HG03159 (cell line): ENCODE results near the gene DBNDD1.

Source experiments
- ATAC-seq: cut with Tn5 transposase; IDR thresholded peaks from one replicate; pipeline ENCODE4 v1.9.1; 2021; ENCODE audit warnings: mild to moderate bottlenecking, moderate library complexity; ENCODE audit not compliant: unreplicated experiment

Gene DBNDD1

GRCh38 chr16:89965447-89966225 lies 53.6 kb downstream of the DBNDD1 start:
- no peak for ATAC-seq

DNA sequence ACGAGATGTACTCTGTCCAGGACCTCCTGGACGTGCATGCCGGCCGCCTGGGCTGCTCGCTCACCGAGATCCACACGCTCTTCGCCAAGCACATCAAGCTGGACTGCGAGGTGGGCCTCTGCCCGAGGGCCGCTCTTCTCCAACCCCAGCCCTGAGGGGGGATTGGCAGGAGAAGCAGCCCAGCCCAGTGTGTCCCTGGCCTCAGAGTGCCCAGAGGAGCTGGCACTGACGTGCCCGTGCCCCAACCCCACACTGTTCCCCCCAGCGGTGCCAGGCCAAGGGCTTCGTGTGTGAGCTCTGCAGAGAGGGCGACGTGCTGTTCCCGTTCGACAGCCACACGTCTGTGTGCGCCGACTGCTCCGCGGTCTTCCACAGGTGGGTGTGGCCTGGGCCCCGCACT lies 55.1 kb downstream of the DBNDD1 start:
- ATAC-seq, result no peak

- ATAC-seq, result no peak
These were observed 56.3 kb downstream of the DBNDD1 start for GRCh38 chr16:89962754-89963498.

DNA sequence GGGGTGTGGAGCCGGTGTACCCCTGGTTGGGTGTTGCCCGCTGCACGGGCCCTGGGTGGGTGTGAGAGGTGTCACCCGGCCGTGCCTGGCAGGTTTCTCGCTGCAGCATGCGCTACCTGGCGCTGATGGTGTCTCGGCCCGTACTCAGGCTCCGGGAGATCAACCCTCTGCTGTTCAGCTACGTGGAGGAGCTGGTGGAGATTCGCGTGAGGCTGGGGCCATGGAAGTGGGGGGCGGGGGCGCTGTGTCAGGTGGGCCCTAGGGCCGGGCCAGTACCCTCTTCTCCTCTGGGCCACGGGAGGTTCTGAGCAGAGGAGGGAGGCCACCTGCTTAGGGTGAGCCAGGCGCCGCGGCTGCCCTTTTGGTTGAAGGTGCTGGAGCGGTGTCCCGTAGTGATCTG lies 57.3 kb downstream of the DBNDD1 start:
- ATAC-seq, result no peak

GRCh38 chr16:89960966-89961365 lies 58.3 kb downstream of the DBNDD1 start:
- no peak for ATAC-seq

GRCh38 chr16:89958596-89958995 lies 60.7 kb downstream of the DBNDD1 start:
- ATAC-seq, result no peak

DNA sequence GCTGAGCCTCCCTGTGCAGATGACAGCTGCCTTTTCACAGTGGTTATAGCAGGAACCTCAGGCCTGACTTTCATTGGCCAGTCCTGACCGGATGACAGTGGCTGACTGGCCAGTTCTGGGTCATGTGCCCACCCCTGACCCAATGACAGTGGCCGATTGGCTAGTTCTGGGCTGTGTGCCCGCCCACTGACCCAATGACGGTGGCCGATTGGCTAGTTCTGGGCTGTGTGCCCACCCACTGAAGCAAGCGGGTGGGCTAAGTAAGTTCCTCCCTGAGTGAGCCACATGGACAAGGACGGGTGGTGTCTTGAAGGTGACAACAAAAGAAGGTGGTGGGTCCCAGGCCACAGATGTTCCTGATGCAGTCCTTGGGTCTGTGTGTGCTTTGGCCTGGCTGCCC lies 61.2 kb downstream of the DBNDD1 start:
- ATAC-seq, result no peak

DNA sequence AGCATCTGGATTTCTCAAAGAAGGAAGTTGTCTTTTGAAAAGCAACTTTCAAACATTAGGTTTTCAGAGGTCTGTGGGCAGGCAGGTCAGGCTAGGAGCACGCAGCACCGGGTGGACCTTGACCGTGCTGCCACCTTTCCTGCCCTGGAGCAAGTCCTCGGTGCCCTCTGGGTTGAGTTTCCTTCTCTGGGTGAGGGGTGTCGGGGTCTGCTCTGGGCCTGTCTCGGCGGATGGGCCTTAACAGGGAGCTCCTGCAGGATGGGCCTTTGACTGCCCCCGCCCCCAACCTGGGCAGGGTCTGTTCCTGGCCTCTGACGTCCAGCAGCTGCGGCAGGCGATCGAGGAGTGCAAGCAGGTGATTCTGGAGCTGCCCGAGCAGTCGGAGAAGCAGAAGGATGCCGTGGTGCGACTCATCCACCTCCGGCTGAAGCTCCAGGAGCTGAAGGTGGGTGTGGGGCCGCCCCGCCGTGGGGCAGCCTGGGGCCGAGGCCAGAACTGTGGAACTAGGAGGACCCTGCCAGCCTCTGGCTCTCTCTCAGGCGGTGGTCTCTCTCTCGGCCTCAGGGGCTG lies 62.0 kb downstream of the DBNDD1 start:
- ATAC-seq, result no peak

DNA sequence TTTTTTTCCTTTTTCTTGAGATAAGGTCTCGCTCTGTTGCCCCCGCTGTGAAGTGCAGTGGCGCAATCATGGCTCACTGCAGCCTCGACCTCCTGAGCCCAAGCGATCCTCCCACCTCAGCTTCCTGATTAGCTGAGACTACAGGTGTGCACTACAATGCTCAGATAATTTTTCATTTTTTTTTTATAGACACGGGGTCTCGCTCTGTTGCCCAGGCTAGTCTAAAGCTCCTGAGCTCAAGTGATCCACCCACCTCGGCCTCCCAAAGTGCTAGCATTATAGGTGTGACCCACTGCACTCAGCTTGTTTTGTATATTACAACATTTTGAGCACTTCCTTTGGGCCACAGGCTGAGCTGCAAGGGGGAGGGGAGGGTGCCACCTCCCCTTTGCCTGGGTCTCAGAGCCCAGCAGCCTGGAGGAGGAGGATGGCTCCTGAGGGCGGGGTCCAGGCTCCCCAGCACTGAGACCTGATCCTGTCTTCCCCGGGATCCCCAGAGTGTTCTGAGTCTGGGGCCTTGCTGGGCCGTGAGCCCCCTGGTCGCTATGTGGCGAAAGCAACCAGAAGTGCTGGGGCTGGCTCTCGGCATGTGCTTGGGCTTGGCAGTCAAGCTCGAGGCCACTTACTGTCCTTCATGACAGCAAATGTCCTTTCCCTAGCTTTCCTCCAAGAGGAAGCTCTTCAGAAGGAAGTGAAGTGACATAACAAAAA lies 62.6 kb downstream of the DBNDD1 start:
- no peak for ATAC-seq

- no peak for ATAC-seq
These were observed 64.1 kb downstream of the DBNDD1 start for GRCh38 chr16:89955001-89955685.
